Aorta (tissue), 5 donors: ENCODE measurements around the gene COBL. TPM values are rescaled to one million over a fixed set of nuclear protein-coding genes. Genes with fewer than 3 reads are reported as not detected.
A peak's percentile ranks its signal among the peaks of the same experiment; 100 is the strongest.

Experiments
- ATAC-seq: fragments of 200-7000 bp; cut with Tn5 transposase; one replicate; pipeline ENCODE4 v1.9.1; 2022; ENCODE audit warnings: moderate library complexity; ENCODE audit not compliant: low FRiP score
- DNase-seq, 2 donors: peaks; one replicate each; pipeline ENCODE4 v3.0.0-alpha.2; 2020
- H3K27ac ChIP-seq, 2 donors: one replicate each; pipeline ENCODE4 v1.5.1; 2013; ENCODE audit warnings: low read length in 2 of 2, mild to moderate bottlenecking in 2 of 2, moderate library complexity in 2 of 2, control low read depth in 1 of 2, inconsistent platforms in 1 of 2, low read depth in 1 of 2
- H3K27me3 ChIP-seq, 2 donors: one replicate each; pipeline ENCODE4 v1.6.1; 2013; ENCODE audit warnings: control low read depth in 1 of 2, low read length in 1 of 2, mild to moderate bottlenecking in 1 of 2, moderate library complexity in 1 of 2; ENCODE audit not compliant: insufficient read depth in 2 of 2, control insufficient read depth in 1 of 2
- H3K36me3 ChIP-seq, 2 donors: one replicate each; pipeline ENCODE4 v1.6.1; 2013; ENCODE audit warnings: control low read depth in 1 of 2, low read length in 1 of 2, mild to moderate bottlenecking in 1 of 2; ENCODE audit not compliant: insufficient read depth in 2 of 2, control insufficient read depth in 1 of 2
- H3K4me1 ChIP-seq, 2 donors: one replicate each; pipeline ENCODE4 v1.6.1; 2013; ENCODE audit warnings: low read length in 2 of 2, control low read depth in 1 of 2, mild to moderate bottlenecking in 1 of 2, moderate library complexity in 1 of 2; ENCODE audit not compliant: insufficient read depth in 2 of 2, control insufficient read depth in 1 of 2
- H3K4me3 ChIP-seq, 2 donors: one replicate each; pipeline ENCODE4 v1.5.1; 2013; ENCODE audit warnings: low read length in 2 of 2, control low read depth in 1 of 2, mild to moderate bottlenecking in 1 of 2
- H3K9me3 ChIP-seq: one replicate; pipeline ENCODE4 v1.6.1; 2013; ENCODE audit warnings: mild to moderate bottlenecking, low read length; ENCODE audit not compliant: control insufficient read depth
- whole genome bisulfite sequencing, 2 donors: extraction: QIAGEN DNeasy Blood & Tissue Kit; methylation state at CpG; one replicate each; pipeline ENCODE4 v1.1.7; 2013; 5-methylcytosine and 5-hydroxymethylcytosine counted together
- intact Hi-C, 2 donors: fragments of 100-400 bp; cut with DNase I; formaldehyde crosslinking; loops; one replicate each; pipeline versions ENCODE4 v1.14.2 to v1.15.0; 2022
- polyA plus RNA-seq, 2 donors: library from polyadenylated mRNA; stranded (reverse); fragments of 200-250 nt; gene quantifications; one replicate each; pipeline ENCODE4 v1.2.3, GENCODE V29; 2013
- total RNA-seq, 2 donors: library from RNA; stranded (reverse); fragmentation: NEBNext Ultra II Directional; extraction: Animal tissue kit (Norgen Biotek cat#: 25700); gene quantifications; one replicate each; pipeline ENCODE4 v1.2.1, GENCODE V29; 2021
- donor health status: healthy with polysubstance abuse.
- donor health status: Bipolar disorder and iron deficiency.
- donor health status: DM: no; HTN: no; CAD: no.
- donor health status: DM: no; HTN: no; CAD: no.
- donor health status: DM: yes; HTN: yes; CAD: no.

Gene COBL
- total and polyA plus RNA-seq, 4 donors: 0.31 to 5.3 (median 1.1) TPM

- H3K36me3 ChIP-seq: no peaks in the 10 kb centered on the region
- H3K9me3 ChIP-seq: no peaks in the 10 kb centered on the region
- no peak overlapping the region for H3K4me3 ChIP-seq
- H3K4me1 ChIP-seq: no peaks in the 10 kb centered on the region
- ATAC-seq (no peak), DNase-seq (no peak)
- no peaks in the 10 kb centered on the region for H3K27me3 ChIP-seq
- H3K27ac ChIP-seq: no peak overlapping the region
- 19 to 34% methylated on average over 6 of the region's 6 CpGs for WGBS, 2 donors
- intact Hi-C loops: no loop called here
These were observed 275.8 kb downstream of the COBL start for GRCh38 chr7:51040787-51041186.

- ATAC-seq: no peak
- no peaks in the 10 kb centered on the region for H3K4me1 ChIP-seq
- no peaks in the 10 kb centered on the region for H3K36me3 ChIP-seq
- no peak overlapping the region for H3K4me3 ChIP-seq
- H3K27ac ChIP-seq: no peak overlapping the region
- H3K27me3 ChIP-seq: no peaks in the 10 kb centered on the region
- 89 to 95% methylated on average over 3 of the region's 3 CpGs for WGBS, 2 donors
- intact Hi-C loops: loop anchor here in 1 of 2 donors (10.0 kb wide), 1 partner anchor 174 kb away; no protein-coding TSS in a partner anchor
- DNase-seq: no peak
- H3K9me3 ChIP-seq: no peaks in the 10 kb centered on the region
These were observed 278.0 kb downstream of the COBL start for GRCh38 chr7:51038573-51038972.

- H3K27me3 ChIP-seq: no peaks in the 10 kb centered on the region
- no peak for ATAC-seq
- no peak for DNase-seq
- 75 to 84% methylated on average over 8 of the region's 8 CpGs for WGBS, 2 donors
- intact Hi-C loops: loop anchor here in 1 of 2 donors (10.0 kb wide), 1 partner anchor 171 kb away; no protein-coding TSS in a partner anchor
- no peak overlapping the region for H3K4me3 ChIP-seq
- no peaks in the 10 kb centered on the region for H3K9me3 ChIP-seq
- no peaks in the 10 kb centered on the region for H3K4me1 ChIP-seq
- H3K36me3 ChIP-seq: no peaks in the 10 kb centered on the region
- no peak overlapping the region for H3K27ac ChIP-seq
These were observed 280.9 kb downstream of the COBL start for GRCh38 chr7:51035716-51036115.

GRCh38 chr7:51034521-51035264, 281.9 kb downstream of the COBL start:
- 14 to 18% methylated on average over 10 of the region's 10 CpGs for WGBS, 2 donors
- Histone ChIP-seq H3K27me3 (no peaks in the 10 kb centered on the region), H3K4me1 (no peaks in the 10 kb centered on the region), H3K9me3 (no peaks in the 10 kb centered on the region), H3K27ac (no peak overlapping the region), H3K36me3 (no peaks in the 10 kb centered on the region), H3K4me3 (no peak overlapping the region)
- intact Hi-C loops: loop anchor here in 1 of 2 donors (10.0 kb wide), 1 partner anchor 170 kb away; no protein-coding TSS in a partner anchor
- ATAC-seq (no peak), DNase-seq (no peak)

- 10 to 14% methylated on average over 8 of the region's 8 CpGs for WGBS, 2 donors
- ATAC-seq (peak; percentile 27), DNase-seq (peak in 1 of 2 donors; percentile 72)
- no peak overlapping the region for H3K4me3 ChIP-seq
- no peaks in the 10 kb centered on the region for H3K27me3 ChIP-seq
- no peaks in the 10 kb centered on the region for H3K9me3 ChIP-seq
- H3K4me1 ChIP-seq: no peaks in the 10 kb centered on the region
- no peak overlapping the region for H3K27ac ChIP-seq
- intact Hi-C loops: loop anchor here in 1 of 2 donors (10.0 kb wide), 1 partner anchor 169 kb away; no protein-coding TSS in a partner anchor
- H3K36me3 ChIP-seq: no peaks in the 10 kb centered on the region
These were observed 282.7 kb downstream of the COBL start for GRCh38 chr7:51033727-51034520.

- Histone ChIP-seq H3K36me3 (no peaks in the 10 kb centered on the region), H3K27me3 (no peaks in the 10 kb centered on the region), H3K4me1 (no peaks in the 10 kb centered on the region), H3K9me3 (no peaks in the 10 kb centered on the region), H3K4me3 (no peak overlapping the region), H3K27ac (no peak overlapping the region)
- WGBS, 2 donors: 87 to 94% methylated on average over 8 of the region's 8 CpGs
- peak in 1 of 2 donors; percentile 49 for DNase-seq
- intact Hi-C loops: loop anchor here in 1 of 2 donors (10.0 kb wide), 1 partner anchor 167 kb away; no protein-coding TSS in a partner anchor
- no peak for ATAC-seq
These were observed 284.7 kb downstream of the COBL start for GRCh38 chr7:51031791-51032515.

GRCh38 chr7:51031216-51031615, 285.4 kb downstream of the COBL start:
- no peak overlapping the region for H3K27ac ChIP-seq
- H3K4me3 ChIP-seq: no peak overlapping the region
- H3K36me3 ChIP-seq: no peaks in the 10 kb centered on the region
- DNase-seq: no peak
- WGBS, 2 donors: 73 to 76% methylated on average over 10 of the region's 10 CpGs
- ATAC-seq: no peak
- no peaks in the 10 kb centered on the region for H3K9me3 ChIP-seq
- H3K27me3 ChIP-seq: no peaks in the 10 kb centered on the region
- intact Hi-C loops: loop anchor here in 1 of 2 donors (10.0 kb wide), 1 partner anchor 166 kb away; no protein-coding TSS in a partner anchor
- H3K4me1 ChIP-seq: no peaks in the 10 kb centered on the region

- DNase-seq (no peak), ATAC-seq (no peak)
- Histone ChIP-seq H3K4me1 (no peaks in the 10 kb centered on the region), H3K4me3 (no peak overlapping the region), H3K27ac (no peak overlapping the region), H3K36me3 (no peaks in the 10 kb centered on the region), H3K27me3 (no peaks in the 10 kb centered on the region), H3K9me3 (no peaks in the 10 kb centered on the region)
- WGBS, 2 donors: 49% methylated on average over 4 of the region's 4 CpGs
- intact Hi-C loops: loop anchor here in 1 of 2 donors (10.0 kb wide), 1 partner anchor 165 kb away; no protein-coding TSS in a partner anchor
These were observed 286.9 kb downstream of the COBL start for GRCh38 chr7:51029701-51030191.
